Testis (tissue), 3 donors: ENCODE results near the gene C11orf97. TPM values are rescaled to one million over a fixed set of nuclear protein-coding genes. Genes with fewer than 3 reads are reported as not detected.

Experiments used
- DNase-seq: peaks from one replicate; pipeline ENCODE4 v3.0.0-alpha.2; 2019
- H3K27ac ChIP-seq, 2 donors: fragments of 200-600 bp; sonication (generic); one replicate each; pipeline ENCODE4 v1.5.1; 2019
- H3K27me3 ChIP-seq: fragments of 200-600 bp; sonication (generic); one replicate; pipeline ENCODE4 v1.5.1; 2019
- H3K36me3 ChIP-seq: fragments of 200-600 bp; sonication (generic); one replicate; pipeline ENCODE4 v1.5.1; 2017; ENCODE audit warnings: low read depth; ENCODE audit errors: missing control alignments
- H3K4me1 ChIP-seq: fragments of 200-600 bp; sonication (generic); one replicate; pipeline ENCODE4 v1.5.1; 2019
- H3K4me3 ChIP-seq, 2 donors: fragments of 200-600 bp; sonication (generic); one replicate each; pipeline ENCODE4 v1.5.1; 2017 to 2019
- H3K9me3 ChIP-seq: fragments of 200-600 bp; sonication (generic); one replicate; pipeline ENCODE4 v1.5.1; 2017
- POLR2A ChIP-seq: fragments of 450-650 bp; IDR thresholded peaks from one replicate; pipeline ENCODE4 v1.6.1; 2017; ENCODE audit warnings: antibody characterized with exemption, mild to moderate bottlenecking, moderate library complexity
- WGBS, 2 donors: methylation state at CpG; one replicate each; pipeline ENCODE4 v1.1.5; 2018; 5-methylcytosine and 5-hydroxymethylcytosine counted together
- intact Hi-C: fragments of 100-400 bp; cut with DNase I; formaldehyde crosslinking; loops from one replicate; pipeline ENCODE4 v1.15.1; 2023; ENCODE audit warnings: low total_unique reads
- polyA plus RNA-seq: library from polyadenylated mRNA; stranded (reverse); fragments of 350-450 nt; fragmentation: Illumina TruSeq; extraction: RNeasy Lipid Tissue Mini Kit (QIAGEN cat#74804); gene quantifications from one replicate; pipeline ENCODE4 v1.2.3, GENCODE V29; 2014; ENCODE audit warnings: low read depth, low replicate concordance; ENCODE audit not compliant: insufficient read depth
- total RNA-seq, 2 donors: library from RNA; depleted of rRNA; stranded (reverse); fragments of >200 nt; gene quantifications; one replicate each; pipeline ENCODE4 v1.2.3, GENCODE V29; 2016
- TF ChIP-seq, protein P1 (sequence below), 3 experiments: fragments of 450-650 bp in 2 of 3; fragments of 200-600 bp in 1 of 3; sonication (generic) in 1 of 3; IDR thresholded peaks; one replicate each; pipeline ENCODE4 v1.5.1; 2016 to 2019; ENCODE audit warnings: antibody characterized with exemption in 3 of 3, mild to moderate bottlenecking in 2 of 3, moderate library complexity in 1 of 3

Gene C11orf97
- total and polyA plus RNA-seq, 3 donors from 2014 or later = 6.4 to 25.2 (median 10.4) TPM

DNA sequence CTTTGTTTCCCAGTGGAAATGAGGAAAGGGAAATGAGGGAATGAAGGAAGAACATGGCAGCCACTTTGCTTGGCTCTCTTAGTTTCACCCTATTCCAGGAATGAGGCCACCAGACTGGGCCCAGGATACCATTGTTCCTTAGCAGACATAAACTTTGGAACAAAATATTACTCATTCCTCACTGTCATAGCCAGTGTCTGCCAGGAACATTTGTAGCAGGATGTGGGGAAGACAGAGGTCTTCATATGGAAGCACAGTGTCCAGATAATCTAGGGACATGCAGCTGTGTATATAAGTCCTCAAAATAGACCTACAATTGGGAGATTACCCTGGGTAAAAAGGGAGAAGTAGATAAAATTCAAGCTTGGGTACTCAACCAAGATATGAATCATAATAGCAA lies 16.3 kb downstream of the C11orf97 start:
- no peaks in the 10 kb centered on the region for H3K9me3 ChIP-seq
- no peak overlapping the region for H3K27ac ChIP-seq
- no peak for DNase-seq
- intact Hi-C loops = no loop called here
- H3K4me1 ChIP-seq = no peaks in the 10 kb centered on the region
- H3K4me3 ChIP-seq = no peak overlapping the region
- TF ChIP-seq POLR2A = no peak
- TF ChIP-seq, protein P1, sequence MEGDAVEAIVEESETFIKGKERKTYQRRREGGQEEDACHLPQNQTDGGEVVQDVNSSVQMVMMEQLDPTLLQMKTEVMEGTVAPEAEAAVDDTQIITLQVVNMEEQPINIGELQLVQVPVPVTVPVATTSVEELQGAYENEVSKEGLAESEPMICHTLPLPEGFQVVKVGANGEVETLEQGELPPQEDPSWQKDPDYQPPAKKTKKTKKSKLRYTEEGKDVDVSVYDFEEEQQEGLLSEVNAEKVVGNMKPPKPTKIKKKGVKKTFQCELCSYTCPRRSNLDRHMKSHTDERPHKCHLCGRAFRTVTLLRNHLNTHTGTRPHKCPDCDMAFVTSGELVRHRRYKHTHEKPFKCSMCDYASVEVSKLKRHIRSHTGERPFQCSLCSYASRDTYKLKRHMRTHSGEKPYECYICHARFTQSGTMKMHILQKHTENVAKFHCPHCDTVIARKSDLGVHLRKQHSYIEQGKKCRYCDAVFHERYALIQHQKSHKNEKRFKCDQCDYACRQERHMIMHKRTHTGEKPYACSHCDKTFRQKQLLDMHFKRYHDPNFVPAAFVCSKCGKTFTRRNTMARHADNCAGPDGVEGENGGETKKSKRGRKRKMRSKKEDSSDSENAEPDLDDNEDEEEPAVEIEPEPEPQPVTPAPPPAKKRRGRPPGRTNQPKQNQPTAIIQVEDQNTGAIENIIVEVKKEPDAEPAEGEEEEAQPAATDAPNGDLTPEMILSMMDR (IDR thresholded peaks at IDR 0.05) = no peak
- no peaks in the 10 kb centered on the region for H3K36me3 ChIP-seq
- no peaks in the 10 kb centered on the region for H3K27me3 ChIP-seq

GRCh38 chr11:94532211-94532610 lies 19.9 kb downstream of the C11orf97 start:
- H3K27me3 ChIP-seq = no peaks in the 10 kb centered on the region
- H3K36me3 ChIP-seq = no peaks in the 10 kb centered on the region
- no peaks in the 10 kb centered on the region for H3K9me3 ChIP-seq
- DNase-seq = no peak
- intact Hi-C loops = no loop called here
- WGBS, 2 donors = 90 to 98% methylated on average over 3 of the region's 3 CpGs
- no peaks in the 10 kb centered on the region for H3K4me1 ChIP-seq
- H3K4me3 ChIP-seq = no peak overlapping the region
- H3K27ac ChIP-seq = no peak overlapping the region
- TF ChIP-seq POLR2A = no peak
- TF ChIP-seq, protein P1 (IDR thresholded peaks at IDR 0.05) = no peak

DNA sequence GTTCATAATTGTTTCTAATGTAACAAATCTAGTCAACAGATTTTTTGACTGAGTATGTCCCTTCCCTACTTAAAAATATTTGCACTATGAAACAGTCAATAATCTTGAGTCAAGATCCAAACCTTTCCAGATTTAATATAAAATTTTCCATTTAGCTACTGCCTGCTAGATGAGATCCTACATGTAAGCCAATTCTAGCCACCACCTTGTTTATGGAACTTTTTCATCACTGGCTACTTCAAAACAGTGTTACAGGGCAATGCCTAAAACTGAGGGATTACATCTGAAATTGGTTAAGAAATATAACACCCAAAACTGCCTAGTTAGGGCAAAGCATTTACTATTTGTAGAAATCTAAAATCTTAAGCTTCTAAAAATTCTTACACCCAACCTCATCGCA lies 20.9 kb downstream of the C11orf97 start:
- no peak for TF ChIP-seq POLR2A
- TF ChIP-seq, protein P1 (IDR thresholded peaks at IDR 0.05) = no peak

GRCh38 chr11:94533696-94534630 lies 21.7 kb downstream of the C11orf97 start:
- TF ChIP-seq, protein P1 (IDR thresholded peaks at IDR 0.05) = no peak
- no peak for TF ChIP-seq POLR2A
- no peak for DNase-seq
- no peaks in the 10 kb centered on the region for H3K9me3 ChIP-seq
- no peaks in the 10 kb centered on the region for H3K27me3 ChIP-seq
- intact Hi-C loops = no loop called here
- H3K4me1 ChIP-seq = no peaks in the 10 kb centered on the region
- H3K27ac ChIP-seq = no peak overlapping the region
- no peaks in the 10 kb centered on the region for H3K36me3 ChIP-seq
- H3K4me3 ChIP-seq = peak overlapping the region in 1 of 2 donors; percentile 23
- 47 to 49% methylated on average over 6 of the region's 6 CpGs for WGBS, 2 donors

More for the DNA sequence above, 20.9 kb downstream of the C11orf97 start:
- intact Hi-C loops = no loop called here
- Histone ChIP-seq H3K4me3 (no peak overlapping the region), H3K4me1 (no peaks in the 10 kb centered on the region), H3K27me3 (no peaks in the 10 kb centered on the region), H3K36me3 (no peaks in the 10 kb centered on the region), H3K27ac (no peak overlapping the region), H3K9me3 (no peaks in the 10 kb centered on the region)
- 89 to 90% methylated on average over 1 of the region's 1 CpG for WGBS, 2 donors
- DNase-seq = no peak

- TF ChIP-seq, protein P1 (IDR thresholded peaks at IDR 0.05) = no peak
- no peak for TF ChIP-seq POLR2A
- DNase-seq = no peak
- Histone ChIP-seq H3K27me3 (no peaks in the 10 kb centered on the region), H3K27ac (no peak overlapping the region), H3K4me1 (no peaks in the 10 kb centered on the region), H3K4me3 (no peak overlapping the region), H3K36me3 (no peaks in the 10 kb centered on the region), H3K9me3 (no peaks in the 10 kb centered on the region)
- intact Hi-C loops = no loop called here
Measured at GRCh38 chr11:94536386-94536785, 24.1 kb downstream of the C11orf97 start.
